ENCODE data around the gene FASN.

GRCh38 chr17:82117139-82118090 is 19.4 kb upstream of the FASN start:
- TF ChIP-seq EZH2 (IDR thresholded peaks at IDR 0.05; ENCODE audit: insufficient read depth, poor library complexity, severe bottlenecking) (no peak), EZH2phosphoT487 (IDR thresholded peaks at IDR 0.05; ENCODE audit: insufficient read depth, low read depth) (no peak)

All from GM23248 (cell line).